ENCODE measurements around the gene CCDC43. TPM values are rescaled to one million over a fixed set of nuclear protein-coding genes. Genes with fewer than 3 reads are reported as not detected.

The CCDC43 gene
- total and polyA plus RNA-seq, 2 donors (not counting 3 experiments of a cell fraction or from before 2014, with no cell fraction given): 5.9 to 31.7 TPM

DNA sequence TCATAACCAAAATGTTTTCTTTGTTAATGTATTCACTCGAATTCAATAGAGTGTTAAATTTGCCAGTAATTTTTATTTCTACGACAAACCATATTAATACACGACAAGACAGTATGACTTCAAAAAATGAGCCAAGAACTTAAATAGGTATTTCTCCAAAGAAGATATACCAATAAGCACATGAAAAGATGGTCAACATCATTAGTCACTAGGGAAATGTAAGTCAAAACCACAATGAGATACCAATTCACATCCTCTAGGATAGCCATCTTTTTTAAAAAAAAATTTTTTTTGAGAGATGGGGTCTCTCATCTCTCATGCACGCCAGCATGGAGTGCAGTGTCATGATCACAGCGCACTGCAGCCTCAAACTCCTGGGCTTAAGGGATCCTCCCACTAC, 38.3 kb downstream of the CCDC43 start:
- POLR2A ChIA-PET: no interaction called here
- H3K27ac ChIP-seq (ENCODE audit: insufficient read depth, low read depth, low read length): no peak overlapping the region

More for the DNA sequence above, 38.3 kb downstream of the CCDC43 start:
- FAIRE-seq (no peak), DNase-seq (ENCODE audit: low read depth, low spot score) (no peak)
- Histone ChIP-seq H4K20me1 (replicated peaks; ENCODE audit: control insufficient read depth, extremely low read depth, insufficient read depth, low read length) (no peaks in the 10 kb centered on the region), H3K9ac (replicated peaks; ENCODE audit: extremely low read depth, insufficient read depth, low read length) (no peak overlapping the region), H3K4me1 (ENCODE audit: control insufficient read depth, extremely low read depth, insufficient read depth, low read length) (no peaks in the 10 kb centered on the region), H3K4me3 (replicated peaks in 1 of 3; ENCODE audit: insufficient read depth in 1 of 3, low read depth in 1 of 3, low read length in 3 of 3) (no peak overlapping the region), H3K79me2 (ENCODE audit: control insufficient read depth, insufficient read depth, low read length) (no peaks in the 10 kb centered on the region), H3K27me3 (ENCODE audit: control insufficient read depth in 2 of 2, insufficient read depth in 2 of 2, low read length in 2 of 2) (peaks cover 20 to 24% of the 10 kb centered on the region in 2 experiments), H2AFZ (ENCODE audit: low read depth, low read length) (no peak overlapping the region), H3K9me1 (replicated peaks; ENCODE audit: control insufficient read depth, extremely low read depth, insufficient read depth, low read length) (no peaks in the 10 kb centered on the region), H3K4me2 (ENCODE audit: insufficient read depth, low read length) (no peak overlapping the region), H3K36me3 (ENCODE audit: control insufficient read depth in 2 of 2, extremely low read depth in 1 of 2, insufficient read depth in 2 of 2, low read length in 2 of 2) (no peaks in the 10 kb centered on the region), H3K9me3 (replicated peaks; ENCODE audit: control insufficient read depth, insufficient read depth, low read length) (no peaks in the 10 kb centered on the region)
- dilution Hi-C loops (cut with MboI; ENCODE audit: extremely low pct_ligation_motif_present, low sequenced_read_pairs): no loop called here
- TF ChIP-seq, protein P1, sequence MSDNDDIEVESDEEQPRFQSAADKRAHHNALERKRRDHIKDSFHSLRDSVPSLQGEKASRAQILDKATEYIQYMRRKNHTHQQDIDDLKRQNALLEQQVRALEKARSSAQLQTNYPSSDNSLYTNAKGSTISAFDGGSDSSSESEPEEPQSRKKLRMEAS (IDR thresholded peaks at IDR 0.05; ENCODE audit: insufficient read depth, insufficient read length): no peak
- TF ChIP-seq, protein P2, sequence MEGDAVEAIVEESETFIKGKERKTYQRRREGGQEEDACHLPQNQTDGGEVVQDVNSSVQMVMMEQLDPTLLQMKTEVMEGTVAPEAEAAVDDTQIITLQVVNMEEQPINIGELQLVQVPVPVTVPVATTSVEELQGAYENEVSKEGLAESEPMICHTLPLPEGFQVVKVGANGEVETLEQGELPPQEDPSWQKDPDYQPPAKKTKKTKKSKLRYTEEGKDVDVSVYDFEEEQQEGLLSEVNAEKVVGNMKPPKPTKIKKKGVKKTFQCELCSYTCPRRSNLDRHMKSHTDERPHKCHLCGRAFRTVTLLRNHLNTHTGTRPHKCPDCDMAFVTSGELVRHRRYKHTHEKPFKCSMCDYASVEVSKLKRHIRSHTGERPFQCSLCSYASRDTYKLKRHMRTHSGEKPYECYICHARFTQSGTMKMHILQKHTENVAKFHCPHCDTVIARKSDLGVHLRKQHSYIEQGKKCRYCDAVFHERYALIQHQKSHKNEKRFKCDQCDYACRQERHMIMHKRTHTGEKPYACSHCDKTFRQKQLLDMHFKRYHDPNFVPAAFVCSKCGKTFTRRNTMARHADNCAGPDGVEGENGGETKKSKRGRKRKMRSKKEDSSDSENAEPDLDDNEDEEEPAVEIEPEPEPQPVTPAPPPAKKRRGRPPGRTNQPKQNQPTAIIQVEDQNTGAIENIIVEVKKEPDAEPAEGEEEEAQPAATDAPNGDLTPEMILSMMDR (IDR thresholded peaks at IDR 0.05; ENCODE audit: extremely low read depth in 1 of 2, insufficient read depth in 1 of 2, low read depth in 1 of 2, low read length in 2 of 2): no peak
- TF ChIP-seq POLR2AphosphoS5 (IDR thresholded peaks at IDR 0.05; ENCODE audit: insufficient read depth, low read depth, low read length) (no peak), GATA2 (IDR thresholded peaks at IDR 0.05; ENCODE audit: insufficient read depth, insufficient read length, low read depth, low read length) (no peak), EZH2 (IDR thresholded peaks at IDR 0.05; ENCODE audit: borderline replicate concordance, low read depth, low read length, severe bottlenecking) (no peak), POLR2A (IDR thresholded peaks at IDR 0.05; ENCODE audit: low read depth, low read length) (no peak), MYC (IDR thresholded peaks at IDR 0.05; ENCODE audit: low read depth, low read length) (no peak), JUN (IDR thresholded peaks at IDR 0.05; ENCODE audit: borderline replicate concordance, insufficient read depth, insufficient read length, low read depth) (no peak), FOS (IDR thresholded peaks at IDR 0.05; ENCODE audit: borderline replicate concordance, insufficient read depth, low read length) (no peak)
- CTCF ChIA-PET: no interaction called here
- BruUV-seq (replicated peaks): no TSS peak
- intact Hi-C loops (cut with micrococcal nuclease): no loop called here

Data from endothelial cell of umbilical vein (primary cell).